Thyroid gland (tissue), 4 donors: ENCODE measurements around the gene CCDC83. TPM values are rescaled to one million over a fixed set of nuclear protein-coding genes. Genes with fewer than 3 reads are reported as not detected.

Source experiments
- DNase-seq, 2 donors: peaks; one replicate each; pipeline ENCODE4 v3.0.0-alpha.2; 2019
- H3K27ac ChIP-seq, 3 donors: fragments of 200-600 bp; sonication (generic); 1 replicate in 2 of 3; 2 replicates in 1 of 3; pipeline ENCODE4 v1.5.1; 2016 to 2019; ENCODE audit warnings: mild to moderate bottlenecking in 1 of 3, moderate library complexity in 1 of 3
- H3K27me3 ChIP-seq: fragments of 200-600 bp; sonication (generic); one replicate; pipeline ENCODE4 v1.5.1; 2019
- H3K36me3 ChIP-seq, 2 donors: fragments of 200-600 bp; sonication (generic); one replicate each; pipeline ENCODE4 v1.5.1; 2016 to 2019
- H3K4me1 ChIP-seq, 2 donors: fragments of 200-600 bp; sonication (generic); one replicate each; pipeline ENCODE4 v1.5.1; 2017 to 2019
- H3K4me3 ChIP-seq, 3 donors: fragments of 200-600 bp; sonication (generic); replicated peaks in 1 of 3; 1 replicate in 2 of 3; 2 replicates in 1 of 3; pipeline ENCODE4 v1.5.1; 2016; ENCODE audit warnings: mild to moderate bottlenecking in 1 of 3
- H3K9me3 ChIP-seq: fragments of 200-600 bp; sonication (generic); one replicate; pipeline ENCODE4 v1.5.1; 2017
- CTCF ChIP-seq, 6 experiments: fragments of 200-600 bp in 3 of 6; fragments of 450-650 bp in 3 of 6; sonication (generic) in 3 of 6; IDR thresholded peaks; one replicate each; pipeline ENCODE4 v1.5.1; 2016 to 2019; ENCODE audit warnings: antibody characterized with exemption in 6 of 6, mild to moderate bottlenecking in 2 of 6, inconsistent platforms in 1 of 6, moderate library complexity in 1 of 6
- POLR2A ChIP-seq, 2 donors: fragments of 450-650 bp; IDR thresholded peaks; one replicate each; pipeline ENCODE4 v1.6.1; 2017; ENCODE audit warnings: antibody characterized with exemption in 2 of 2, mild to moderate bottlenecking in 2 of 2, moderate library complexity in 1 of 2
- WGBS, 2 donors: methylation state at CpG; one replicate each; pipeline ENCODE4 v1.1.5; 2017; 5-methylcytosine and 5-hydroxymethylcytosine counted together
- intact Hi-C: fragments of 100-400 bp; cut with DNase I; formaldehyde crosslinking; loops from one replicate; pipeline ENCODE4 v1.15.1; 2023
- total RNA-seq, 4 donors: library from RNA; depleted of rRNA; stranded (reverse); fragments of >200 nt; gene quantifications; one replicate each; pipeline ENCODE4 v1.2.3, GENCODE V29; 2016

Gene CCDC83
- total RNA-seq, 4 donors from 2014 or later: not detected

GRCh38 chr11:85809863-85810262 lies 45.3 kb upstream of the CCDC83 start:
- H3K9me3 ChIP-seq: no peaks in the 10 kb centered on the region
- DNase-seq: peak; percentile 1 to 6
- 22 to 33% methylated on average over 4 of the region's 4 CpGs for WGBS, 2 donors
- intact Hi-C loops: no loop called here
- H3K4me3 ChIP-seq: peak overlapping the region in 1 of 3 donors; percentile 50
- H3K4me1 ChIP-seq: peaks cover 9 to 13% of the 10 kb centered on the region in 2 donors
- H3K27me3 ChIP-seq: no peaks in the 10 kb centered on the region
- no peak overlapping the region for H3K27ac ChIP-seq
- no peaks in the 10 kb centered on the region for H3K36me3 ChIP-seq
- no peak for TF ChIP-seq POLR2A (IDR thresholded peaks at IDR 0.05)
- TF ChIP-seq CTCF (IDR thresholded peaks at IDR 0.05): peak in 1 of 6 experiments; percentile 23

DNA sequence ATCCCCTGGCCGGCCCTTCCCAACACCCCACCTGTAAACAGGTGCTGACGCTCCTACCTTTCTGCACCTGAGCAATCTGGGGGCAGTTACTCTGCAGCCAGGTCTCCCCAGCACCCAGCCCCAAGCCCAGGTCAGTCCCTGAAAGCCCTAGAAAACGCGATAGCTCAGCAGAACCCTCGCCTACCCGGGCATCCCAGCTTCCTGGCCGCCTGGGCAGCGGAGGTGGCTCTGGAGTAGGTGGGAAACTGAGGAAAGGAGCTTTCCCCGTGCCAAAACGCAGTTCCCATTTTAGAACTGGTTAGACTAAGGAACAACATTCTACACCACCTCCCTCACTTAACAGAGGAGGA lies 44.7 kb upstream of the CCDC83 start:
- Histone ChIP-seq H3K4me1 (peaks cover 9 to 13% of the 10 kb centered on the region in 2 donors), H3K36me3 (no peaks in the 10 kb centered on the region), H3K27me3 (no peaks in the 10 kb centered on the region), H3K27ac (no peak overlapping the region), H3K9me3 (no peaks in the 10 kb centered on the region), H3K4me3 (peak overlapping the region; percentile 23 to 50 (median 31))
- DNase-seq: peak; percentile 4 to 5
- intact Hi-C loops: no loop called here
- no peak for TF ChIP-seq POLR2A (IDR thresholded peaks at IDR 0.05)
- TF ChIP-seq CTCF (IDR thresholded peaks at IDR 0.05): no peak
- WGBS, 2 donors: 4 to 7% methylated on average over 8 to 10 of the region's 10 CpGs

- no peaks in the 10 kb centered on the region for H3K36me3 ChIP-seq
- intact Hi-C loops: no loop called here
- H3K27ac ChIP-seq: no peak within 1 kb of the TSS
- peak in 1 of 2 donors; percentile 77 for TF ChIP-seq POLR2A (IDR thresholded peaks at IDR 0.05)
- TF ChIP-seq CTCF (IDR thresholded peaks at IDR 0.05): peak in 1 of 6 experiments; percentile 20
- DNase-seq: peak; percentile 71 to 76
- H3K9me3 ChIP-seq: no peaks in the 10 kb centered on the region
- 2 to 3% methylated on average over 40 to 48 of the region's 72 CpGs for WGBS, 2 donors
- H3K27me3 ChIP-seq: no peaks in the 10 kb centered on the region
- H3K4me3 ChIP-seq: peak within 1 kb of the TSS; percentile 26 to 50 (median 31)
- peaks cover 9 to 13% of the 10 kb centered on the region in 2 donors for H3K4me1 ChIP-seq
Observed at GRCh38 chr11:85810871-85811611, 44.1 kb upstream of the CCDC83 start, which contains the start of gene SYTL2. Gene SYTL2, minus strand, starts transcription at chr11:85811141. Its CDS starts 53,416 bp downstream, at chr11:85757725.

DNA sequence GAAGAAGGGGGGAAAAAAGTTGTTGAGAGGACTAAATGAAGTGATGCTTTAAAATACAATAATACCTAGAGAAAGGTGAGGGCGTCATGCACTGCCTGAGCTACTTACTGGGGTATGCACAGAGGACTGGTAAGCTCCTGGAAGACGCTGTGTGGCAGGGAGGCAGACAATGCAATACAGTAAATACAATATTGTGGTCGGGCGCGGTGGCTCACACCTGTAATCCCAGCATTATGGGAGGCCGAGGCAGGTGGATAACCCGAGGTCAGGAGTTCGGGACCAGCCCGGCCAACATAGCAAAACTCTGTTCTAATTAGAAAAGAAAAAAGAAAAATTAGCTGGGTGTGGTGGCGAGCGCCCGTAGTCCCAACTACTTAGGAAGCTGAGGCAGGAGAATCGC lies 43.6 kb upstream of the CCDC83 start:
- 75 to 79% methylated on average over 13 of the region's 13 CpGs for WGBS, 2 donors
- no peaks in the 10 kb centered on the region for H3K36me3 ChIP-seq
- H3K9me3 ChIP-seq: no peaks in the 10 kb centered on the region
- intact Hi-C loops: no loop called here
- no peak for TF ChIP-seq POLR2A (IDR thresholded peaks at IDR 0.05)
- no peak for TF ChIP-seq CTCF (IDR thresholded peaks at IDR 0.05)
- H3K27ac ChIP-seq: no peak overlapping the region
- no peaks in the 10 kb centered on the region for H3K27me3 ChIP-seq
- peaks cover 9 to 13% of the 10 kb centered on the region in 2 donors for H3K4me1 ChIP-seq
- peak in 1 of 2 donors; percentile 4 for DNase-seq
- H3K4me3 ChIP-seq: peak overlapping the region in 2 of 3 donors; percentile 26 to 50

- no peaks in the 10 kb centered on the region for H3K9me3 ChIP-seq
- no peak overlapping the region for H3K4me3 ChIP-seq
- intact Hi-C loops: no loop called here
- H3K27ac ChIP-seq: no peak overlapping the region
- H3K36me3 ChIP-seq: no peaks in the 10 kb centered on the region
- TF ChIP-seq POLR2A (IDR thresholded peaks at IDR 0.05) (no peak), CTCF (IDR thresholded peaks at IDR 0.05) (no peak)
- DNase-seq: peak; percentile 8 to 13
- H3K4me1 ChIP-seq: peaks cover 9 to 13% of the 10 kb centered on the region in 2 donors
- 63 to 76% methylated on average over 9 of the region's 9 CpGs for WGBS, 2 donors
- H3K27me3 ChIP-seq: no peaks in the 10 kb centered on the region
Observed at GRCh38 chr11:85813721-85814120, 41.5 kb upstream of the CCDC83 start.
